SK-N-SH treated with all-trans-retinoic acid at 6 μM for 48 hours (cell line): ENCODE measurements around the gene ATP11A.

ENCODE experiments used
- ATAC-seq: fragments of 200-7000 bp; cut with Tn5 transposase; 3 replicates; pipeline ENCODE4 v1.9.1; 2020; ENCODE audit warnings: mild to moderate bottlenecking, moderate library complexity
- ARNTL ChIP-seq: fragments of 450-650 bp; formaldehyde crosslinking; IDR thresholded peaks from 2 replicates; pipeline ENCODE4 v1.5.0; 2020; ENCODE audit warnings: low read depth, mild to moderate bottlenecking, moderate library complexity, borderline replicate concordance
- BACH2 ChIP-seq: fragments of 250-450 bp; sonication (Bioruptor Pico); IDR thresholded peaks from 2 replicates; pipeline ENCODE4 v1.9.0; 2021; ENCODE audit warnings: mild to moderate bottlenecking, borderline replicate concordance
- CREB5 ChIP-seq: fragments of 250-450 bp; sonication (Bioruptor Pico); IDR thresholded peaks from 2 replicates; pipeline ENCODE4 v1.5.1; 2020; ENCODE audit warnings: low read depth, mild to moderate bottlenecking, moderate library complexity
- CSDC2 ChIP-seq: fragments of 250-450 bp; sonication (Bioruptor Pico); IDR thresholded peaks from 2 replicates; pipeline ENCODE4 v1.5.0; 2020; ENCODE audit warnings: mild to moderate bottlenecking, moderate library complexity
- ESRRG ChIP-seq: fragments of 250-450 bp; sonication (Bioruptor Pico); IDR thresholded peaks from 2 replicates; pipeline ENCODE4 v1.6.1; 2021; ENCODE audit warnings: mild to moderate bottlenecking
- GLIS3 ChIP-seq: fragments of 250-450 bp; sonication (Bioruptor Pico); IDR thresholded peaks from 2 replicates; pipeline ENCODE4 v1.5.0; 2020; ENCODE audit warnings: mild to moderate bottlenecking, moderate library complexity
- ISL1 ChIP-seq: fragments of 250-450 bp; sonication (Bioruptor Pico); IDR thresholded peaks from 2 replicates; pipeline ENCODE4 v2.1.2; 2022; ENCODE audit warnings: mild to moderate bottlenecking, moderate library complexity
- OSR1 ChIP-seq: fragments of 250-450 bp; sonication (Bioruptor Pico); IDR thresholded peaks from 2 replicates; pipeline ENCODE4 v1.8.0; 2022; ENCODE audit warnings: moderate library complexity, mild to moderate bottlenecking, inconsistent platforms
- PPARA ChIP-seq: fragments of 250-450 bp; sonication (Bioruptor Pico); IDR thresholded peaks from 2 replicates; pipeline ENCODE4 v1.5.0; 2020; ENCODE audit warnings: mild to moderate bottlenecking, borderline replicate concordance
- RARB ChIP-seq: fragments of 250-450 bp; sonication (Bioruptor Pico); IDR thresholded peaks from 2 replicates; pipeline ENCODE4 v1.8.0; 2021; ENCODE audit warnings: mild to moderate bottlenecking, moderate library complexity
- SNAI2 ChIP-seq: fragments of 250-450 bp; sonication (Bioruptor Pico); IDR thresholded peaks from 2 replicates; pipeline ENCODE4 v1.5.0; 2020; ENCODE audit warnings: mild to moderate bottlenecking, moderate library complexity
- TCF4 ChIP-seq: fragments of 250-450 bp; sonication (Bioruptor Pico); IDR thresholded peaks from 2 replicates; pipeline ENCODE4 v1.8.0; 2021; ENCODE audit warnings: mild to moderate bottlenecking, moderate library complexity, borderline replicate concordance
- TOX ChIP-seq: fragments of 250-450 bp; sonication (Bioruptor Pico); IDR thresholded peaks from 2 replicates; pipeline ENCODE4 v1.8.0; 2021; ENCODE audit warnings: mild to moderate bottlenecking, moderate library complexity, borderline replicate concordance
- TSHZ2 ChIP-seq: fragments of 250-450 bp; sonication (Bioruptor Pico); IDR thresholded peaks from 2 replicates; pipeline ENCODE4 v1.5.0; 2020; ENCODE audit warnings: mild to moderate bottlenecking, moderate library complexity
- ZC3H10 ChIP-seq: fragments of 250-450 bp; sonication (Bioruptor Pico); IDR thresholded peaks from 2 replicates; pipeline ENCODE4 v1.5.1; 2021; ENCODE audit warnings: mild to moderate bottlenecking, moderate library complexity
- ZFP3 ChIP-seq: fragments of 250-450 bp; sonication (Bioruptor Pico); IDR thresholded peaks from 2 replicates; pipeline ENCODE4 v1.5.0; 2020; ENCODE audit warnings: mild to moderate bottlenecking, moderate library complexity
- ZFP30 ChIP-seq: fragments of 450-650 bp; formaldehyde crosslinking; IDR thresholded peaks from 2 replicates; pipeline ENCODE4 v1.5.0; 2022; ENCODE audit warnings: mild to moderate bottlenecking, moderate library complexity
- ZNF565 ChIP-seq: fragments of 450-650 bp; formaldehyde crosslinking; conservative IDR thresholded peaks from 2 replicates; pipeline ENCODE4 v1.5.0; 2020; ENCODE audit warnings: low read depth, mild to moderate bottlenecking, moderate library complexity
- ZNF70 ChIP-seq: fragments of 450-650 bp; formaldehyde crosslinking; IDR thresholded peaks from 2 replicates; pipeline ENCODE4 v1.5.0; 2020; ENCODE audit warnings: mild to moderate bottlenecking, moderate library complexity
- ZNF8 ChIP-seq: fragments of 450-650 bp; formaldehyde crosslinking; IDR thresholded peaks from 2 replicates; pipeline ENCODE4 v1.5.0; 2020; ENCODE audit warnings: mild to moderate bottlenecking, moderate library complexity
- TF ChIP-seq, protein P1 (sequence below): fragments of 250-450 bp; sonication (Bioruptor Pico); IDR thresholded peaks from 2 replicates; pipeline ENCODE4 v1.8.0; 2021; ENCODE audit warnings: low read depth, mild to moderate bottlenecking, moderate library complexity, borderline replicate concordance
- TF ChIP-seq, protein P2 (sequence below): fragments of 250-450 bp; sonication (Bioruptor Pico); IDR thresholded peaks from 2 replicates; pipeline ENCODE4 v1.5.1; 2021; ENCODE audit warnings: mild to moderate bottlenecking, moderate library complexity
- TF ChIP-seq, protein P3 (sequence below): fragments of 250-450 bp; sonication (Bioruptor Pico); IDR thresholded peaks from 2 replicates; pipeline ENCODE4 v1.8.0; 2020; ENCODE audit warnings: mild to moderate bottlenecking, moderate library complexity, borderline replicate concordance

ATP11A gene

DNA sequence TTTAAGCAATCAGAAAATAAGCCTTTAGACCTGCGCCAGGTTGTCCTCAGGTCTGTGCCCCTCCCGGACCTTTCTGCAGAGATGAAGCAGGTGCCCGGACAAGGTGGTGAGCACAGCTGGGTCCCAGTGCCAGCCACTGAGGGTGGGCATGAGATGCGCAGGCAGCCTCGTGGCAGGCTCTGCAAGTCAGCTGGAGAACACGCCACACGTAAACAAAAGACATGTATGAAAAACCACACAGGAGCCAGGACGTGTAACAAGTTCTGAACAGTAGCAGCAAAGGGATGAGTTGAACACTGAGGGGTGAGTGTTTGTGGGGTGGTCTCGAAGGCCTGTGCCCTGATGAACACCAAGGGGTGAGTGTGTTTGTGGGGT, 210.4 kb downstream of the ATP11A start:
- no peak for TF ChIP-seq ZFP3 (CRISPR knock-in tag)
- TF ChIP-seq, protein P1, sequence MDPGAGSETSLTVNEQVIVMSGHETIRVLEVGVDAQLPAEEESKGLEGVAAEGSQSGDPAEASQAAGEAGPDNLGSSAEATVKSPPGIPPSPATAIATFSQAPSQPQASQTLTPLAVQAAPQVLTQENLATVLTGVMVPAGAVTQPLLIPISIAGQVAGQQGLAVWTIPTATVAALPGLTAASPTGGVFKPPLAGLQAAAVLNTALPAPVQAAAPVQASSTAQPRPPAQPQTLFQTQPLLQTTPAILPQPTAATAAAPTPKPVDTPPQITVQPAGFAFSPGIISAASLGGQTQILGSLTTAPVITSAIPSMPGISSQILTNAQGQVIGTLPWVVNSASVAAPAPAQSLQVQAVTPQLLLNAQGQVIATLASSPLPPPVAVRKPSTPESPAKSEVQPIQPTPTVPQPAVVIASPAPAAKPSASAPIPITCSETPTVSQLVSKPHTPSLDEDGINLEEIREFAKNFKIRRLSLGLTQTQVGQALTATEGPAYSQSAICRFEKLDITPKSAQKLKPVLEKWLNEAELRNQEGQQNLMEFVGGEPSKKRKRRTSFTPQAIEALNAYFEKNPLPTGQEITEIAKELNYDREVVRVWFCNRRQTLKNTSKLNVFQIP: no peak
- no peak for TF ChIP-seq TCF4
- TF ChIP-seq ZNF70 (CRISPR knock-in tag): no peak
- no peak for TF ChIP-seq BACH2
- TF ChIP-seq, protein P2, sequence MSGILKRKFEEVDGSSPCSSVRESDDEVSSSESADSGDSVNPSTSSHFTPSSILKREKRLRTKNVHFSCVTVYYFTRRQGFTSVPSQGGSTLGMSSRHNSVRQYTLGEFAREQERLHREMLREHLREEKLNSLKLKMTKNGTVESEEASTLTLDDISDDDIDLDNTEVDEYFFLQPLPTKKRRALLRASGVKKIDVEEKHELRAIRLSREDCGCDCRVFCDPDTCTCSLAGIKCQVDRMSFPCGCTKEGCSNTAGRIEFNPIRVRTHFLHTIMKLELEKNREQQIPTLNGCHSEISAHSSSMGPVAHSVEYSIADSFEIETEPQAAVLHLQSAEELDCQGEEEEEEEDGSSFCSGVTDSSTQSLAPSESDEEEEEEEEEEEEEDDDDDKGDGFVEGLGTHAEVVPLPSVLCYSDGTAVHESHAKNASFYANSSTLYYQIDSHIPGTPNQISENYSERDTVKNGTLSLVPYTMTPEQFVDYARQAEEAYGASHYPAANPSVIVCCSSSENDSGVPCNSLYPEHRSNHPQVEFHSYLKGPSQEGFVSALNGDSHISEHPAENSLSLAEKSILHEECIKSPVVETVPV: no peak
- no peak for TF ChIP-seq ISL1 (CRISPR knock-in tag)
- TF ChIP-seq PPARA: no peak
- TF ChIP-seq, protein P3, sequence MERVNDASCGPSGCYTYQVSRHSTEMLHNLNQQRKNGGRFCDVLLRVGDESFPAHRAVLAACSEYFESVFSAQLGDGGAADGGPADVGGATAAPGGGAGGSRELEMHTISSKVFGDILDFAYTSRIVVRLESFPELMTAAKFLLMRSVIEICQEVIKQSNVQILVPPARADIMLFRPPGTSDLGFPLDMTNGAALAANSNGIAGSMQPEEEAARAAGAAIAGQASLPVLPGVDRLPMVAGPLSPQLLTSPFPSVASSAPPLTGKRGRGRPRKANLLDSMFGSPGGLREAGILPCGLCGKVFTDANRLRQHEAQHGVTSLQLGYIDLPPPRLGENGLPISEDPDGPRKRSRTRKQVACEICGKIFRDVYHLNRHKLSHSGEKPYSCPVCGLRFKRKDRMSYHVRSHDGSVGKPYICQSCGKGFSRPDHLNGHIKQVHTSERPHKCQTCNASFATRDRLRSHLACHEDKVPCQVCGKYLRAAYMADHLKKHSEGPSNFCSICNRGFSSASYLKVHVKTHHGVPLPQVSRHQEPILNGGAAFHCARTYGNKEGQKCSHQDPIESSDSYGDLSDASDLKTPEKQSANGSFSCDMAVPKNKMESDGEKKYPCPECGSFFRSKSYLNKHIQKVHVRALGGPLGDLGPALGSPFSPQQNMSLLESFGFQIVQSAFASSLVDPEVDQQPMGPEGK (CRISPR knock-in tag): no peak
- no peak for TF ChIP-seq RARB (CRISPR knock-in tag)
- no peak for TF ChIP-seq ZC3H10
- TF ChIP-seq OSR1 (CRISPR knock-in tag): no peak
- TF ChIP-seq ZNF565 (CRISPR knock-in tag): no peak
- no peak for TF ChIP-seq GLIS3 (CRISPR knock-in tag)
- TF ChIP-seq ESRRG (CRISPR knock-in tag): no peak
- TF ChIP-seq ARNTL (CRISPR knock-in tag): no peak
- no peak for TF ChIP-seq ZFP30 (CRISPR knock-in tag)
- TF ChIP-seq ZNF8 (CRISPR knock-in tag): no peak
- TF ChIP-seq TSHZ2 (CRISPR knock-in tag): no peak
- TF ChIP-seq TOX: no peak

DNA sequence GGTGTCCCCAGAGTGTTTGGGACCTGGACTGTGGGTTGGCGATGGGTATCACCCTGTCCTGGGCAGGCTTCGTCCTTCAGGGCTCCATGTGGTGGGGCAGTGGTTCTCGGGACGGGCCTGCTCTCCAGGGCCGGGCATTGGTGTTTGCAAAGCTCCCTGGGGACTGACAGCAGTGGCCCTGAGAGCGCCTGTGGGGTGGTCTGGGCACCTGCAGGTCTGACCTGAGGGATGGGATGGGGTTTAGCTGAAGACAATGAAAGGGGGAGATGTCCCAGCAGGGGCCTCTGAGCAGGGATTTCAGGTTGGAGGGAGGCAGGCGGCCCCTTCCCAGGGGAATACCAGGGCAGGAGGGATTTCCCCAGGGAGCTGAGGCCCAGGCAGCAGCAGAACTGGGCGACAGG, 210.9 kb downstream of the ATP11A start:
- no peak for TF ChIP-seq CSDC2
- TF ChIP-seq, protein P2: no peak
- no peak for TF ChIP-seq ZFP30 (CRISPR knock-in tag)
- TF ChIP-seq PPARA: no peak
- no peak for TF ChIP-seq CREB5 (CRISPR knock-in tag)
- TF ChIP-seq ZNF70 (CRISPR knock-in tag): no peak
- no peak for TF ChIP-seq BACH2
- no peak for TF ChIP-seq SNAI2 (CRISPR knock-in tag)
- no peak for TF ChIP-seq TSHZ2 (CRISPR knock-in tag)
- TF ChIP-seq OSR1 (CRISPR knock-in tag): no peak
- no peak for ATAC-seq

More for the DNA sequence above, 210.4 kb downstream of the ATP11A start:
- ATAC-seq: no peak
